HepG2 (cell line): Measurements from ENCODE around the gene ECPAS. TPM values are rescaled to one million over a fixed set of nuclear protein-coding genes. Genes with fewer than 3 reads are reported as not detected.

Experiments
- ATAC-seq: fragments of 200-7000 bp; cut with Tn5 transposase; 3 replicates; pipeline ENCODE4 v1.9.1; 2020; ENCODE audit warnings: mild to moderate bottlenecking, moderate library complexity
- BruUV-seq: library from RNA; stranded (reverse); fragments of 400-500 nt; replicated peaks from 2 replicates; lab custom pipeline; 2021; lab: Mats Ljungman, UMichigan
- CTCF ChIA-PET: fragments of 300-600 bp; formaldehyde crosslinking; extraction: SDS; loops from one replicate; lab custom pipeline; 2021; ENCODE audit warnings: low total read pairs, inconsistent platforms, low intra/inter-chr PET ratio; lab: Yijun Ruan, JAX
- POLR2A ChIA-PET: fragments of 350-600 bp; sonication (Branson Sonifier 250); formaldehyde crosslinking; loops from one replicate; lab custom pipeline; 2020; ENCODE audit warnings: antibody characterized with exemption, inconsistent platforms; lab: Yijun Ruan, JAX
- DNase-seq: peaks from one replicate; pipeline ENCODE4 v3.0.0-alpha.2; 2015; ENCODE audit warnings: low spot score
- FAIRE-seq: peaks from 3 replicates; lab custom pipeline; 2011; peaks lifted over from hg19 to GRCh38; lab: Jason Lieb, UNC
- H2AFZ ChIP-seq: one replicate; pipeline ENCODE4 v1.6.1; 2011; ENCODE audit warnings: low read length, inconsistent platforms
- H3K27ac ChIP-seq: fragments of 300-600 bp; 3 replicates; pipeline ENCODE4 v1.8.0; 2011; ENCODE audit warnings: mixed run types, mild to moderate bottlenecking, mixed read lengths, low read length, inconsistent platforms; ENCODE audit not compliant: insufficient read depth; ENCODE audit errors: extremely low read length
- H3K27me3 ChIP-seq, 2 experiments: fragments of 200-600 bp in 1 of 2; 2 replicates in 1 of 2; 3 replicates in 1 of 2; pipeline versions ENCODE4 v1.6.0 to v1.8.0; 2011; ENCODE audit warnings: low read length in 2 of 2, mild to moderate bottlenecking in 2 of 2, moderate library complexity in 2 of 2, inconsistent platforms in 1 of 2; ENCODE audit not compliant: insufficient read depth in 2 of 2, control insufficient read depth in 1 of 2
- H3K36me3 ChIP-seq, 2 experiments: fragments of 200-600 bp in 1 of 2; replicated peaks in 1 of 2; 2 replicates in 1 of 2; 3 replicates in 1 of 2; pipeline versions ENCODE4 v1.5.1 to v1.8.0; 2011; ENCODE audit warnings: low read length in 2 of 2, inconsistent platforms in 1 of 2; ENCODE audit not compliant: insufficient read depth in 2 of 2, control insufficient read depth in 1 of 2
- H3K4me1 ChIP-seq: 2 replicates; pipeline ENCODE4 v1.5.1; 2012; ENCODE audit warnings: low read length, inconsistent platforms; ENCODE audit not compliant: insufficient read depth
- H3K4me2 ChIP-seq: 2 replicates; pipeline ENCODE4 v1.6.0; 2011; ENCODE audit warnings: low read depth, low read length, inconsistent platforms
- H3K4me3 ChIP-seq, 3 experiments: fragments of 200-600 bp in 1 of 3; sonication (generic), shearing (Covaris generic) in 1 of 3; replicated peaks in 1 of 3; 2 replicates each; pipeline ENCODE4 v1.5.1; 2011 to 2016; ENCODE audit warnings: low read length in 3 of 3, inconsistent platforms in 2 of 3, low read depth in 2 of 3, mild to moderate bottlenecking in 2 of 3, control low read depth in 1 of 3, mixed read lengths in 1 of 3; ENCODE audit not compliant: insufficient read depth in 1 of 3
- H3K79me2 ChIP-seq: one replicate; pipeline ENCODE4 v1.6.1; 2011; ENCODE audit warnings: low read length, inconsistent platforms; ENCODE audit not compliant: insufficient read depth
- H3K9ac ChIP-seq: 2 replicates; pipeline ENCODE4 v1.6.0; 2011; ENCODE audit warnings: mild to moderate bottlenecking, low read depth, low read length, inconsistent platforms; ENCODE audit not compliant: insufficient read depth
- H3K9me3 ChIP-seq: 2 replicates; pipeline ENCODE4 v1.5.1; 2012; ENCODE audit warnings: mild to moderate bottlenecking, low read length
- H4K20me1 ChIP-seq: 2 replicates; pipeline ENCODE4 v1.6.0; 2011; ENCODE audit warnings: inconsistent platforms, mild to moderate bottlenecking, low read length, moderate library complexity; ENCODE audit not compliant: insufficient read depth
- ELF1 ChIP-seq: sonication (generic); formaldehyde crosslinking; IDR thresholded peaks from 2 replicates; pipeline ENCODE4 v1.4.0; 2020; ENCODE audit warnings: missing genetic modification reagents
- IRF2 ChIP-seq: IDR thresholded peaks from 2 replicates; pipeline ENCODE4 v1.6.1; 2018; ENCODE audit warnings: missing genetic modification reagents, missing compliant biosample characterization
- MEIS1 ChIP-seq: sonication (generic); formaldehyde crosslinking; IDR thresholded peaks from 2 replicates; pipeline ENCODE4 v1.9.0; 2021; ENCODE audit warnings: mild to moderate bottlenecking, missing genetic modification reagents, moderate library complexity, borderline replicate concordance
- NCOA2 ChIP-seq: sonication (generic); formaldehyde crosslinking; IDR thresholded peaks from 2 replicates; pipeline ENCODE4 v1.8.0; 2022; ENCODE audit warnings: inconsistent platforms
- POLR2A ChIP-seq, 2 experiments: IDR thresholded peaks; 2 replicates each; pipeline ENCODE4 v1.6.1; 2011; ENCODE audit warnings: low read depth in 2 of 2, low read length in 2 of 2, mild to moderate bottlenecking in 1 of 2, moderate library complexity in 1 of 2; ENCODE audit not compliant: insufficient read depth in 1 of 2
- RAD51 ChIP-seq: fragments of 450-650 bp; IDR thresholded peaks from 2 replicates; pipeline ENCODE4 v1.6.1; 2016; ENCODE audit warnings: borderline replicate concordance
- REL ChIP-seq: sonication (generic); formaldehyde crosslinking; conservative IDR thresholded peaks from 2 replicates; pipeline ENCODE4 v1.8.0; 2022; ENCODE audit warnings: mild to moderate bottlenecking, missing genetic modification reagents, moderate library complexity
- SNAPC2 ChIP-seq: sonication (generic); formaldehyde crosslinking; IDR thresholded peaks from 2 replicates; pipeline ENCODE4 v1.8.1; 2022; ENCODE audit warnings: mild to moderate bottlenecking, missing genetic modification reagents
- SRSF1 ChIP-seq: fragments of 200-400 bp; formaldehyde crosslinking; optimal IDR thresholded peaks from 2 replicates; pipeline ENCODE3; 2017; ENCODE audit warnings: mild to moderate bottlenecking, low read depth, low read length, moderate library complexity
- U2AF1 ChIP-seq: fragments of 200-400 bp; formaldehyde crosslinking; optimal IDR thresholded peaks from 2 replicates; pipeline ENCODE3; 2017; ENCODE audit warnings: mild to moderate bottlenecking, low read depth, low read length
- ZBTB20 ChIP-seq: sonication (generic); formaldehyde crosslinking; IDR thresholded peaks from 2 replicates; pipeline ENCODE4 v1.8.1; 2023; ENCODE audit warnings: missing genetic modification reagents, low read depth, mild to moderate bottlenecking, borderline replicate concordance
- ZNF253 ChIP-seq: sonication (generic); formaldehyde crosslinking; IDR thresholded peaks from 2 replicates; pipeline ENCODE4 v1.8.0; 2022; ENCODE audit warnings: mild to moderate bottlenecking, missing genetic modification reagents, borderline replicate concordance
- ZNF652 ChIP-seq: IDR thresholded peaks from 2 replicates; pipeline ENCODE4 v1.6.1; 2016; ENCODE audit warnings: low read depth, borderline replicate concordance
- WGBS: methylation state at CpG from one replicate; pipeline ENCODE4 v1.1.6; 2017; ENCODE audit warnings: low lambda C conversion rate; 5-methylcytosine and 5-hydroxymethylcytosine counted together
- in situ Hi-C: cut with HindIII; loops from 2 replicates; pipeline ENCODE4 v1.10.0; 2017; ENCODE audit warnings: low pct_unique_long_range_greater_than_20kb; ENCODE audit not compliant: extremely low pct_ligation_motif_present
- intact Hi-C: fragments of 100-400 bp; cut with micrococcal nuclease; formaldehyde crosslinking; loops from one replicate; pipeline ENCODE4 v1.10.0; 2022; ENCODE audit not compliant: unreplicated experiment
- polyA plus RNA-seq, 8 experiments: library from polyadenylated mRNA; depleted of rRNA in 3 of 8; stranded (reverse) in 7 of 8; unstranded in 1 of 8; fragments of >200 nt; fragmentation: Illumina TruSeq in 4 of 8; extraction: Trizol in 4 of 8; gene quantifications; 2 replicates each; pipeline versions ENCODE4 v1.2.1 to v1.2.3, GENCODE V29; 2011 to 2016; ENCODE audit warnings: low read depth in 4 of 8, missing spikeins in 1 of 8, mixed read lengths in 1 of 8; ENCODE audit not compliant: insufficient read depth in 1 of 8
- total RNA-seq, 5 experiments: library from RNA; depleted of rRNA; stranded (reverse); fragments of >200 nt; fragmentation: Illumina TruSeq; extraction: Trizol; gene quantifications; 2 replicates each; pipeline ENCODE4 v1.2.3, GENCODE V29; 2016; ENCODE audit warnings: low read depth in 1 of 5
- TF ChIP-seq, protein P1 (sequence below): sonication (generic); formaldehyde crosslinking; conservative IDR thresholded peaks from 2 replicates; pipeline ENCODE4 v1.8.0; 2022; ENCODE audit warnings: missing genetic modification reagents
- TF ChIP-seq, protein P2 (sequence below): sonication (generic); formaldehyde crosslinking; IDR thresholded peaks from 2 replicates; pipeline ENCODE4 v1.8.1; 2023; ENCODE audit warnings: mild to moderate bottlenecking, missing genetic modification reagents, borderline replicate concordance
- TF ChIP-seq, protein P3 (sequence below): sonication (generic); formaldehyde crosslinking; IDR thresholded peaks from 2 replicates; pipeline ENCODE4 v1.4.0; 2020; ENCODE audit warnings: missing genetic modification reagents

The ECPAS gene
- total and polyA plus RNA-seq, 2 of the 13 experiments (the other 11 are each of a cell fraction or from before 2014, with no cell fraction given): 35.3 to 58.0 TPM

DNA sequence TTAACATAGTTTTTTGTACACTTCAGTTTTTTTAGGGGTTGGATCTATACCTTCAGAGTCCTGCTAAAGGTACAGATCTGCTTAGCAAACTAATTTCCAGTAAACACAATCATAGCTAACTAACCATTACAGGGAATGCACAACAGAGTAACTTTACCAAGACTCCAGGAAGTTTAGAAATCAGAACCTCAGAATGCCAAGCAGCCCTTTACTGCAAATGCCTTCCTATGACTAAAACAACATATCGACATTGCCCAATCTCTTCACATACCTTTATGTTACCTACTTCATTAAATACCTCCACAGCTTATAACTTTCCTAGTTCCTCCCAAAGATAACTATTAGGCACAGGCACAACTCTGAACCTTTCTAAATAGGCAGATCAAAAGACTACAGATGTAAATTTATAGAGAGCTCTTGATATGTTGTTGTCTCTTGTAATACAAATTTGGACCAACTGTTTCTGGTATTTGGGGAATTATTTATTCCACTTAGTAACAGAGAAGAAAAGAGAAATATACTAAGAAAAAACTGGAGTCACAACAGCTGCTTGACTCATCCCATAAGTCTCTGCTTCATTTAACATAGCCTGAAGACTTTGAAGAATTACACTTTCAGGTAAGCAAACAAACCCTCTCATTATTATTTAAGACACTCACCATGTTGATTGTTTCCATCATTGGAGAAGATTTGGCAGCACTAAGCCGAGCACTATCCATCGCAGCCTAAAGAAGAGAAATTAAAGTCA, 108.2 kb downstream of the ECPAS start:
- no TSS peak for BruUV-seq
- 99% methylated on average over 3 of the region's 3 CpGs for WGBS
- CTCF ChIA-PET: no interaction called here
- Histone ChIP-seq H3K36me3 (peaks cover 18 to 78% of the 10 kb centered on the region in 2 experiments), H3K4me1 (no peaks in the 10 kb centered on the region), H3K9me3 (no peaks in the 10 kb centered on the region), H4K20me1 (no peaks in the 10 kb centered on the region), H3K4me3 (no peak overlapping the region), H3K27me3 (no peaks in the 10 kb centered on the region), H3K79me2 (no peaks in the 10 kb centered on the region), H3K4me2 (no peak overlapping the region), H3K9ac (no peak overlapping the region), H3K27ac (no peak overlapping the region), H2AFZ (no peak overlapping the region)
- in situ Hi-C loops (no loop called here), intact Hi-C loops (no loop called here)
- ATAC-seq (no peak), DNase-seq (no peak), FAIRE-seq (no peak)
- POLR2A ChIA-PET: no interaction called here
- TF ChIP-seq IRF2 (CRISPR knock-in tag) (no peak), SNAPC2 (CRISPR knock-in tag) (no peak)
- TF ChIP-seq, protein P1, sequence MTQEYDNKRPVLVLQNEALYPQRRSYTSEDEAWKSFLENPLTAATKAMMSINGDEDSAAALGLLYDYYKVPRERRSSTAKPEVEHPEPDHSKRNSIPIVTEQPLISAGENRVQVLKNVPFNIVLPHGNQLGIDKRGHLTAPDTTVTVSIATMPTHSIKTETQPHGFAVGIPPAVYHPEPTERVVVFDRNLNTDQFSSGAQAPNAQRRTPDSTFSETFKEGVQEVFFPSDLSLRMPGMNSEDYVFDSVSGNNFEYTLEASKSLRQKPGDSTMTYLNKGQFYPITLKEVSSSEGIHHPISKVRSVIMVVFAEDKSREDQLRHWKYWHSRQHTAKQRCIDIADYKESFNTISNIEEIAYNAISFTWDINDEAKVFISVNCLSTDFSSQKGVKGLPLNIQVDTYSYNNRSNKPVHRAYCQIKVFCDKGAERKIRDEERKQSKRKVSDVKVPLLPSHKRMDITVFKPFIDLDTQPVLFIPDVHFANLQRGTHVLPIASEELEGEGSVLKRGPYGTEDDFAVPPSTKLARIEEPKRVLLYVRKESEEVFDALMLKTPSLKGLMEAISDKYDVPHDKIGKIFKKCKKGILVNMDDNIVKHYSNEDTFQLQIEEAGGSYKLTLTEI (CRISPR knock-in tag): no peak

DNA sequence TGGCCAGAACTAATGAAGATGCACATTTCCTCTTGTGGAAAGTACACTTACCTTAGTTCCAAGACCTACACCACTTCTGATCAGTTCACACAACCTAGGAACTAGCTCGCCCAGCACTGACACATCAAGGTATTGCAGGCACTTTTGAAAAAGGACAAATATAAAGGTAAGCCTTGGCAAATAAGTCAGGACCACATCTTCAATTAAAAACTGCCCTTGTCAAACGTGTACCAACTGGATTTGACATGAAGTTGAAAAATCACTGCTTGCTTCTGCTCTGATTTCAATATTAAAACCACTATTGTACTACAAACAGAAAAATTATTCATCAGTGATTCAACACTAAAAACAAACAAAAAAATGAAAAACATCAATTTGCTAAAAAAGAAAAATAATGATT, 109.1 kb downstream of the ECPAS start:
- CTCF ChIA-PET: no interaction called here
- no peak for FAIRE-seq
- intact Hi-C loops: no loop called here
- TF ChIP-seq POLR2A (IDR thresholded peaks at IDR 0.05; ENCODE audit: insufficient read depth in 1 of 2, low read depth in 2 of 2, low read length in 2 of 2): no peak
- no peak for TF ChIP-seq SRSF1
- no peak for TF ChIP-seq ZNF253
- TF ChIP-seq ELF1 (CRISPR knock-in tag): no peak
- TF ChIP-seq RAD51: no peak
- TF ChIP-seq ZBTB20: no peak
- TF ChIP-seq, protein P2, sequence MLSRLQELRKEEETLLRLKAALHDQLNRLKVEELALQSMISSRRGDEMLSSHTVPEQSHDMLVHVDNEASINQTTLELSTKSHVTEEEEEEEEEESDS (CRISPR knock-in tag): no peak
- TF ChIP-seq REL (CRISPR knock-in tag): no peak
- TF ChIP-seq, protein P3, sequence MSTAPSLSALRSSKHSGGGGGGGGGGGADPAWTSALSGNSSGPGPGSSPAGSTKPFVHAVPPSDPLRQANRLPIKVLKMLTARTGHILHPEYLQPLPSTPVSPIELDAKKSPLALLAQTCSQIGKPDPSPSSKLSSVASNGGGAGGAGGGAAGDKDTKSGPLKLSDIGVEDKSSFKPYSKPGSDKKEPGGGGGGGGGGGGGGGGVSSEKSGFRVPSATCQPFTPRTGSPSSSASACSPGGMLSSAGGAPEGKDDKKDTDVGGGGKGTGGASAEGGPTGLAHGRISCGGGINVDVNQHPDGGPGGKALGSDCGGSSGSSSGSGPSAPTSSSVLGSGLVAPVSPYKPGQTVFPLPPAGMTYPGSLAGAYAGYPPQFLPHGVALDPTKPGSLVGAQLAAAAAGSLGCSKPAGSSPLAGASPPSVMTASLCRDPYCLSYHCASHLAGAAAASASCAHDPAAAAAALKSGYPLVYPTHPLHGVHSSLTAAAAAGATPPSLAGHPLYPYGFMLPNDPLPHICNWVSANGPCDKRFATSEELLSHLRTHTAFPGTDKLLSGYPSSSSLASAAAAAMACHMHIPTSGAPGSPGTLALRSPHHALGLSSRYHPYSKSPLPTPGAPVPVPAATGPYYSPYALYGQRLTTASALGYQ (CRISPR knock-in tag): no peak
- TF ChIP-seq U2AF1: no peak
- no peak for TF ChIP-seq ZNF652
- no peak for TF ChIP-seq MEIS1 (CRISPR knock-in tag)
- TF ChIP-seq NCOA2: no peak

More for the DNA sequence above, 109.1 kb downstream of the ECPAS start:
- no peak overlapping the region for H3K9ac ChIP-seq
- in situ Hi-C loops: no loop called here
- no TSS peak for BruUV-seq
- H3K36me3 ChIP-seq: peaks cover 24 to 78% of the 10 kb centered on the region in 2 experiments
- H3K9me3 ChIP-seq: no peaks in the 10 kb centered on the region
- DNase-seq (no peak), ATAC-seq (no peak)
- no peak overlapping the region for H3K4me3 ChIP-seq
- H3K79me2 ChIP-seq: no peaks in the 10 kb centered on the region
- H2AFZ ChIP-seq: no peak overlapping the region
- no peaks in the 10 kb centered on the region for H4K20me1 ChIP-seq
- no peak overlapping the region for H3K4me2 ChIP-seq
- H3K27me3 ChIP-seq: no peaks in the 10 kb centered on the region
- 97% methylated on average over 2 of the region's 2 CpGs for WGBS
- POLR2A ChIA-PET: no interaction called here
- H3K4me1 ChIP-seq: no peaks in the 10 kb centered on the region
- H3K27ac ChIP-seq: no peak overlapping the region
